WTC11 (cell line): ENCODE measurements around the gene HHAT. TPM values are rescaled to one million over a fixed set of nuclear protein-coding genes. Genes with fewer than 3 reads are reported as not detected.

Experiments used
- ATAC-seq: fragments of 200-7000 bp; cut with Tn5 transposase; 2 replicates; pipeline ENCODE4 v1.10.0; 2021; ENCODE audit warnings: mild to moderate bottlenecking, moderate library complexity
- CTCF ChIA-PET: fragments of 300-600 bp; sonication (Branson Sonifier 250); formaldehyde crosslinking; loops from one replicate; lab custom pipeline; 2021; ENCODE audit warnings: antibody characterized with exemption; lab: Charles Lee
- POLR2A ChIA-PET: fragments of 350-600 bp; sonication (Branson Sonifier 250); formaldehyde crosslinking; loops from one replicate; lab custom pipeline; 2021; ENCODE audit warnings: antibody characterized with exemption; lab: Charles Lee
- DNase-seq: peaks from one replicate; pipeline ENCODE4 v3.0.0; 2021; ENCODE audit warnings: low spot score
- H3K27ac Mint-ChIP-seq: 2 replicates; pipeline ENCODE4 v1.8.0; 2021; ENCODE audit warnings: mixed read lengths
- H3K27me3 Mint-ChIP-seq: 2 replicates; pipeline ENCODE4 v1.8.0; 2021; ENCODE audit warnings: low read depth, mild to moderate bottlenecking, moderate library complexity, mixed read lengths
- H3K36me3 Mint-ChIP-seq: 2 replicates; pipeline ENCODE4 v1.8.0; 2021; ENCODE audit warnings: mixed read lengths
- H3K4me1 Mint-ChIP-seq: 2 replicates; pipeline ENCODE4 v1.8.0; 2022; ENCODE audit warnings: mixed read lengths
- H3K4me3 Mint-ChIP-seq: 2 replicates; pipeline ENCODE4 v1.8.0; 2021; ENCODE audit warnings: mild to moderate bottlenecking, moderate library complexity, mixed read lengths
- H3K9me3 Mint-ChIP-seq: 2 replicates; pipeline ENCODE4 v1.8.0; 2021; ENCODE audit warnings: mixed read lengths
- CBFB ChIP-seq: sonication (generic); formaldehyde crosslinking; IDR thresholded peaks from 2 replicates; pipeline ENCODE4 v1.8.1; 2022; ENCODE audit warnings: mild to moderate bottlenecking, low read depth, missing genetic modification reagents
- CREB1 ChIP-seq: sonication (generic); formaldehyde crosslinking; IDR thresholded peaks from 2 replicates; pipeline ENCODE4 v1.8.0; 2023; ENCODE audit warnings: mild to moderate bottlenecking, missing genetic modification reagents
- CTCF ChIP-seq: fragments of 200-600 bp; IDR thresholded peaks from 2 replicates; pipeline ENCODE4 v1.8.0; 2022; ENCODE audit warnings: antibody characterized with exemption
- EMX1 ChIP-seq: fragments of 250-450 bp; sonication (Bioruptor Pico); IDR thresholded peaks from 2 replicates; pipeline ENCODE4 v1.8.0; 2021; ENCODE audit warnings: mild to moderate bottlenecking
- FOXK1 ChIP-seq: sonication (generic); formaldehyde crosslinking; IDR thresholded peaks from 2 replicates; pipeline ENCODE4 v1.8.0; 2022; ENCODE audit warnings: mild to moderate bottlenecking, moderate library complexity, missing genetic modification reagents
- GABPB1 ChIP-seq: sonication (generic); formaldehyde crosslinking; IDR thresholded peaks from 2 replicates; pipeline ENCODE4 v1.8.1; 2023; ENCODE audit warnings: mild to moderate bottlenecking, missing genetic modification reagents
- JUN ChIP-seq: sonication (generic); formaldehyde crosslinking; IDR thresholded peaks from 2 replicates; pipeline ENCODE4 v1.8.0; 2023; ENCODE audit warnings: mild to moderate bottlenecking, missing genetic modification reagents
- MYBL2 ChIP-seq: sonication (generic); formaldehyde crosslinking; IDR thresholded peaks from 2 replicates; pipeline ENCODE4 v1.8.1; 2023; ENCODE audit warnings: mild to moderate bottlenecking, moderate library complexity, missing genetic modification reagents
- NFE2L1 ChIP-seq: sonication (generic); formaldehyde crosslinking; IDR thresholded peaks from 2 replicates; pipeline ENCODE4 v1.8.1; 2023; ENCODE audit warnings: missing genetic modification reagents
- NR3C1 ChIP-seq: sonication (generic); formaldehyde crosslinking; conservative IDR thresholded peaks from 2 replicates; pipeline ENCODE4 v1.8.1; 2023; ENCODE audit warnings: low read depth, mild to moderate bottlenecking, missing genetic modification reagents
- OVOL2 ChIP-seq: fragments of 250-450 bp; sonication (Bioruptor Pico); IDR thresholded peaks from 2 replicates; pipeline ENCODE4 v1.9.0; 2021; ENCODE audit warnings: mild to moderate bottlenecking, borderline replicate concordance
- ZNF219 ChIP-seq: sonication (generic); formaldehyde crosslinking; IDR thresholded peaks from 2 replicates; pipeline ENCODE4 v1.8.0; 2023; ENCODE audit warnings: missing genetic modification reagents, mild to moderate bottlenecking, borderline replicate concordance
- ZNF416 ChIP-seq: fragments of 250-450 bp; sonication (Bioruptor Pico); IDR thresholded peaks from 2 replicates; pipeline ENCODE4 v1.9.0; 2021; ENCODE audit warnings: mild to moderate bottlenecking, inconsistent platforms
- total RNA-seq: library from RNA; stranded (reverse); gene quantifications from 3 replicates; pipeline ENCODE4 v1.2.3, GENCODE V29; 2021
- TF ChIP-seq, protein P1 (sequence below): sonication (generic); formaldehyde crosslinking; IDR thresholded peaks from 2 replicates; pipeline ENCODE4 v1.8.0; 2022; ENCODE audit warnings: mild to moderate bottlenecking, missing genetic modification reagents
- TF ChIP-seq, protein P2 (sequence below): sonication (generic); formaldehyde crosslinking; IDR thresholded peaks from 2 replicates; pipeline ENCODE4 v1.8.1; 2022; ENCODE audit warnings: missing genetic modification reagents, borderline replicate concordance
- TF ChIP-seq, protein P3 (sequence below): sonication (generic); formaldehyde crosslinking; IDR thresholded peaks from 2 replicates; pipeline ENCODE4 v1.8.0; 2023; ENCODE audit warnings: missing genetic modification reagents, mild to moderate bottlenecking, borderline replicate concordance
- TF ChIP-seq, protein P4 (sequence below): sonication (generic); formaldehyde crosslinking; IDR thresholded peaks from 2 replicates; pipeline ENCODE4 v1.8.1; 2023; ENCODE audit warnings: mild to moderate bottlenecking, missing genetic modification reagents, moderate library complexity
- TF ChIP-seq, protein P5 (sequence below): sonication (generic); formaldehyde crosslinking; IDR thresholded peaks from 2 replicates; pipeline ENCODE4 v1.8.0; 2022; ENCODE audit warnings: mild to moderate bottlenecking, missing genetic modification reagents

HHAT gene
- total RNA-seq, 1 experiment from 2014 or later = 0.39 TPM

DNA sequence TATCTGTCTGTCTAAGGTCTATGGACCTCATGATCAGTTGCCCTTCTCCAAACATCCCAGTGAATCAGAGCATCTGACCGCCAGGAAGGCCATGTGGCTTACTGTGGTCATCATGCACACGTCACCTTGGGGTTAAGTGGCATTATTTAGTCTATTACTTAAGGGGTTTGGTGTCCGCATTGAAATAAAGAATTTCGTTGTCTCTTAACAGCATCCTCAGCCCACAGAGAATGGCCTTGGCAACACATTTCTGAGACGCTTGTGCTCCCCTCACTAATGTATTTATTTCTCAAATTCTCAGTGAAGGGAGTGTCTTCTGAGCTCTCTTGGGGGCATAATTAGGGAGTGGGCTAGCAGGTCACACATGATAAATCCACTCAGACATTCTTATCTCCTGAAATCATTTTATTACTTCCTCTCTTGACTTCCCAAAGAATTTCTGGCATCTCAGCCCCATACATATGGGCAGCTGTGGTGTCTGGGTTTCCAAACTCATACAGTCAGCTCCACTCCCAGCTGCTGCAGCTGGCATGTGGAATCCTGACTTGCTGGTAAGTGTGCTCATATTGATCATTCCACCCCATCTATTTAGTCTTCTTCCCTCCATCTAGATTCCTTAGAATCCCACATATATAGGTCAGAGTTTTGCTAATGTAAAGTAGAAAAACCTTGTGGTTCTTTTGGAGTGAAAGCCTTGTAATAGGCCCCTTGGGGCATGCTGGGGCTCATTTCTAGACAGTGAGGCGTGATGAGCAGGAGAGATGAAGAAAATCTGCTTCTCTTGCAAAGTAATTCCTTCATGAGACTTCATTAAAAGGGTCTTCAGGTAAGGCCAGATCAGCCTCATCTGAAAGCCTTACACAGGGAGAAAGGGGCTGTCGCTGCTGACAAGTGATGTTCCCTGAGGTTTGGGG is 110.5 kb downstream of the HHAT start:
- POLR2A ChIA-PET = no interaction called here
- no peaks in the 10 kb centered on the region for H3K36me3 Mint-ChIP-seq
- no peak overlapping the region for H3K4me3 Mint-ChIP-seq
- peaks cover 12% of the 10 kb centered on the region for H3K4me1 Mint-ChIP-seq
- H3K27me3 Mint-ChIP-seq = no peaks in the 10 kb centered on the region
- ATAC-seq = peak; percentile 48
- CTCF ChIA-PET = interaction anchor here (1.6 to 2.5 kb wide), 4 partner anchors 9 to 696 kb away, joined by 6 to 9 read pairs (median 8); partner anchors contain the start of gene KCNH1
- DNase-seq = no peak
- no peak overlapping the region for H3K27ac Mint-ChIP-seq
- TF ChIP-seq, protein P1, sequence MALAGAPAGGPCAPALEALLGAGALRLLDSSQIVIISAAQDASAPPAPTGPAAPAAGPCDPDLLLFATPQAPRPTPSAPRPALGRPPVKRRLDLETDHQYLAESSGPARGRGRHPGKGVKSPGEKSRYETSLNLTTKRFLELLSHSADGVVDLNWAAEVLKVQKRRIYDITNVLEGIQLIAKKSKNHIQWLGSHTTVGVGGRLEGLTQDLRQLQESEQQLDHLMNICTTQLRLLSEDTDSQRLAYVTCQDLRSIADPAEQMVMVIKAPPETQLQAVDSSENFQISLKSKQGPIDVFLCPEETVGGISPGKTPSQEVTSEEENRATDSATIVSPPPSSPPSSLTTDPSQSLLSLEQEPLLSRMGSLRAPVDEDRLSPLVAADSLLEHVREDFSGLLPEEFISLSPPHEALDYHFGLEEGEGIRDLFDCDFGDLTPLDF (CRISPR knock-in tag) = no peak
- TF ChIP-seq, protein P2, sequence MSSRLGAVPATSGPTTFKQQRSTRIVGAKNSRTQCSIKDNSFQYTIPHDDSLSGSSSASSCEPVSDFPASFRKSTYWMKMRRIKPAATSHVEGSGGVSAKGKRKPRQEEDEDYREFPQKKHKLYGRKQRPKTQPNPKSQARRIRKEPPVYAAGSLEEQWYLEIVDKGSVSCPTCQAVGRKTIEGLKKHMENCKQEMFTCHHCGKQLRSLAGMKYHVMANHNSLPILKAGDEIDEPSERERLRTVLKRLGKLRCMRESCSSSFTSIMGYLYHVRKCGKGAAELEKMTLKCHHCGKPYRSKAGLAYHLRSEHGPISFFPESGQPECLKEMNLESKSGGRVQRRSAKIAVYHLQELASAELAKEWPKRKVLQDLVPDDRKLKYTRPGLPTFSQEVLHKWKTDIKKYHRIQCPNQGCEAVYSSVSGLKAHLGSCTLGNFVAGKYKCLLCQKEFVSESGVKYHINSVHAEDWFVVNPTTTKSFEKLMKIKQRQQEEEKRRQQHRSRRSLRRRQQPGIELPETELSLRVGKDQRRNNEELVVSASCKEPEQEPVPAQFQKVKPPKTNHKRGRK (CRISPR knock-in tag) = no peak
- TF ChIP-seq OVOL2 (CRISPR knock-in tag) = no peak
- no peaks in the 10 kb centered on the region for H3K9me3 Mint-ChIP-seq

- TF ChIP-seq ZNF219 (CRISPR knock-in tag) = no peak
- Mint-ChIP-seq H3K9me3 (no peaks in the 10 kb centered on the region), H3K4me1 (peaks cover 12% of the 10 kb centered on the region), H3K36me3 (no peaks in the 10 kb centered on the region), H3K4me3 (no peak overlapping the region), H3K27me3 (no peaks in the 10 kb centered on the region), H3K27ac (no peak overlapping the region)
- POLR2A ChIA-PET = no interaction called here
- DNase-seq (no peak), ATAC-seq (no peak)
- CTCF ChIA-PET = interaction anchor here (2.0 to 2.5 kb wide), 3 partner anchors 9 to 695 kb away, joined by 8 to 9 read pairs (median 8); partner anchors contain the start of gene KCNH1
Observed at GRCh38 chr1:210440081-210440480, 111.4 kb downstream of the HHAT start.

DNA sequence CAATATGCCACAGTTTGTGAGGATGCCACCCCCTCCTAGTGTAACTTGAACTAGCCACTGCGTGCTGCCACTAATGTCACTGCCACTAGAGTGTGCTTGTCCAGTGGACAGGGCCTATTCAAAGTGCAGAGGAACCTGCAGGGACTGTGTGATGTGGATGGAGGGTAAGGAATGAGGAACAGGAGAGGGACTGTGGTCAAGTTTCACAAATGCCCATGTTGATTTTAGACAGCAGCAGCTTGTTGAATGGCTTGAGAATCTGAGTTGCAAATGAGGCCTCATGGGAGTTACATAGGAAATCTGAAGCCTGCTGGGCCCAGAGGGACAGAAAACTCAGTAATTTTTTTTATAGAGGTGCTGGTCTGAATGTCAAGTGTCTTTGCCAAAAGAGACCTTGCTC is 112.3 kb downstream of the HHAT start:
- peaks cover 19% of the 10 kb centered on the region for H3K4me1 Mint-ChIP-seq
- no peaks in the 10 kb centered on the region for H3K36me3 Mint-ChIP-seq
- ATAC-seq (no peak), DNase-seq (no peak)
- no peak overlapping the region for H3K4me3 Mint-ChIP-seq
- ChIA-PET POLR2A (no interaction called here), CTCF (interaction anchor here (2.0 to 2.5 kb wide), 2 partner anchors 34 to 694 kb away, joined by 8 read pairs; partner anchors contain the start of gene KCNH1)
- no peak overlapping the region for H3K27ac Mint-ChIP-seq
- no peaks in the 10 kb centered on the region for H3K9me3 Mint-ChIP-seq
- no peaks in the 10 kb centered on the region for H3K27me3 Mint-ChIP-seq
- no peak for TF ChIP-seq CBFB (CRISPR knock-in tag)
- TF ChIP-seq, protein P3, sequence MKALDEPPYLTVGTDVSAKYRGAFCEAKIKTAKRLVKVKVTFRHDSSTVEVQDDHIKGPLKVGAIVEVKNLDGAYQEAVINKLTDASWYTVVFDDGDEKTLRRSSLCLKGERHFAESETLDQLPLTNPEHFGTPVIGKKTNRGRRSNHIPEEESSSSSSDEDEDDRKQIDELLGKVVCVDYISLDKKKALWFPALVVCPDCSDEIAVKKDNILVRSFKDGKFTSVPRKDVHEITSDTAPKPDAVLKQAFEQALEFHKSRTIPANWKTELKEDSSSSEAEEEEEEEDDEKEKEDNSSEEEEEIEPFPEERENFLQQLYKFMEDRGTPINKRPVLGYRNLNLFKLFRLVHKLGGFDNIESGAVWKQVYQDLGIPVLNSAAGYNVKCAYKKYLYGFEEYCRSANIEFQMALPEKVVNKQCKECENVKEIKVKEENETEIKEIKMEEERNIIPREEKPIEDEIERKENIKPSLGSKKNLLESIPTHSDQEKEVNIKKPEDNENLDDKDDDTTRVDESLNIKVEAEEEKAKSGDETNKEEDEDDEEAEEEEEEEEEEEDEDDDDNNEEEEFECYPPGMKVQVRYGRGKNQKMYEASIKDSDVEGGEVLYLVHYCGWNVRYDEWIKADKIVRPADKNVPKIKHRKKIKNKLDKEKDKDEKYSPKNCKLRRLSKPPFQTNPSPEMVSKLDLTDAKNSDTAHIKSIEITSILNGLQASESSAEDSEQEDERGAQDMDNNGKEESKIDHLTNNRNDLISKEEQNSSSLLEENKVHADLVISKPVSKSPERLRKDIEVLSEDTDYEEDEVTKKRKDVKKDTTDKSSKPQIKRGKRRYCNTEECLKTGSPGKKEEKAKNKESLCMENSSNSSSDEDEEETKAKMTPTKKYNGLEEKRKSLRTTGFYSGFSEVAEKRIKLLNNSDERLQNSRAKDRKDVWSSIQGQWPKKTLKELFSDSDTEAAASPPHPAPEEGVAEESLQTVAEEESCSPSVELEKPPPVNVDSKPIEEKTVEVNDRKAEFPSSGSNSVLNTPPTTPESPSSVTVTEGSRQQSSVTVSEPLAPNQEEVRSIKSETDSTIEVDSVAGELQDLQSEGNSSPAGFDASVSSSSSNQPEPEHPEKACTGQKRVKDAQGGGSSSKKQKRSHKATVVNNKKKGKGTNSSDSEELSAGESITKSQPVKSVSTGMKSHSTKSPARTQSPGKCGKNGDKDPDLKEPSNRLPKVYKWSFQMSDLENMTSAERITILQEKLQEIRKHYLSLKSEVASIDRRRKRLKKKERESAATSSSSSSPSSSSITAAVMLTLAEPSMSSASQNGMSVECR (CRISPR knock-in tag) = no peak
- TF ChIP-seq, protein P4, sequence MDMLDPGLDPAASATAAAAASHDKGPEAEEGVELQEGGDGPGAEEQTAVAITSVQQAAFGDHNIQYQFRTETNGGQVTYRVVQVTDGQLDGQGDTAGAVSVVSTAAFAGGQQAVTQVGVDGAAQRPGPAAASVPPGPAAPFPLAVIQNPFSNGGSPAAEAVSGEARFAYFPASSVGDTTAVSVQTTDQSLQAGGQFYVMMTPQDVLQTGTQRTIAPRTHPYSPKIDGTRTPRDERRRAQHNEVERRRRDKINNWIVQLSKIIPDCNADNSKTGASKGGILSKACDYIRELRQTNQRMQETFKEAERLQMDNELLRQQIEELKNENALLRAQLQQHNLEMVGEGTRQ (CRISPR knock-in tag) = no peak
- no peak for TF ChIP-seq MYBL2 (CRISPR knock-in tag)
- no peak for TF ChIP-seq ZNF416 (CRISPR knock-in tag)
- TF ChIP-seq, protein P5, sequence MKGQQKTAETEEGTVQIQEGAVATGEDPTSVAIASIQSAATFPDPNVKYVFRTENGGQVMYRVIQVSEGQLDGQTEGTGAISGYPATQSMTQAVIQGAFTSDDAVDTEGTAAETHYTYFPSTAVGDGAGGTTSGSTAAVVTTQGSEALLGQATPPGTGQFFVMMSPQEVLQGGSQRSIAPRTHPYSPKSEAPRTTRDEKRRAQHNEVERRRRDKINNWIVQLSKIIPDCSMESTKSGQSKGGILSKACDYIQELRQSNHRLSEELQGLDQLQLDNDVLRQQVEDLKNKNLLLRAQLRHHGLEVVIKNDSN (CRISPR knock-in tag) = no peak
- no peak for TF ChIP-seq CREB1 (CRISPR knock-in tag)
- no peak for TF ChIP-seq CTCF
- no peak for TF ChIP-seq NFE2L1
- TF ChIP-seq GABPB1 = no peak
- TF ChIP-seq JUN (CRISPR knock-in tag) = no peak
- TF ChIP-seq FOXK1 (CRISPR knock-in tag) = no peak
- no peak for TF ChIP-seq NR3C1 (CRISPR knock-in tag)
- TF ChIP-seq EMX1 (CRISPR knock-in tag) = no peak
